ENCODE measurements around the gene FGD2. TPM values are rescaled to one million over a fixed set of nuclear protein-coding genes. Genes with fewer than 3 reads are reported as not detected.

The FGD2 gene
- total and polyA plus RNA-seq, 9 of the 15 experiments (the other 6 are each of a cell fraction or from before 2014, with no cell fraction given) = 0.09 TPM; not detected in 8

- 0 out of 2 replicates have a peak, but pooled peaks have one; percentile 33 for TF ChIP-seq ZNF592 (IDR thresholded peaks at IDR 0.05)
- TF ChIP-seq TOE1 (IDR thresholded peaks at IDR 0.05; ENCODE audit: borderline replicate concordance) = peak; percentile 22; the same call in 1 of the 2 replicates
- TF ChIP-seq TOE1 (CRISPR knock-in tag; IDR thresholded peaks at IDR 0.05; ENCODE audit: borderline replicate concordance, low read depth) = no peak
- no peak for TF ChIP-seq E2F5 (CRISPR knock-in tag; IDR thresholded peaks at IDR 0.05)
- peak; percentile 35 for TF ChIP-seq POU5F1 (IDR thresholded peaks at IDR 0.05; ENCODE audit: borderline replicate concordance, low read depth, low read length, partially characterized antibody)
- peak; percentile 32; the same call in 1 of the 2 replicates for TF ChIP-seq ZNF143 (CRISPR knock-in tag; IDR thresholded peaks at IDR 0.05)
- no peak for TF ChIP-seq HNRNPK (IDR thresholded peaks at IDR 0.05; ENCODE audit: low read depth, low read length, poor library complexity, severe bottlenecking)
- TF ChIP-seq GTF2B (IDR thresholded peaks at IDR 0.05; ENCODE audit: extremely low read depth, insufficient read length) = no peak
- no peak for TF ChIP-seq TSHZ1 (CRISPR knock-in tag; IDR thresholded peaks at IDR 0.05)
- no peak for TF ChIP-seq RBM15 (IDR thresholded peaks at IDR 0.05; ENCODE audit: insufficient read depth, low read length)
- TF ChIP-seq C11orf30 (IDR thresholded peaks at IDR 0.05; ENCODE audit: low read depth) = peak; percentile 65
- peak; percentile 28; the same call in 1 of the 2 replicates for TF ChIP-seq SMARCA4 (IDR thresholded peaks at IDR 0.05)
- TF ChIP-seq CBX3 (IDR thresholded peaks at IDR 0.05; ENCODE audit: borderline replicate concordance in 1 of 2, low read length in 2 of 2) = 0 out of 3 replicates have a peak, but pooled peaks of 1 of the 2 experiments have one; percentile 53
- no peak for TF ChIP-seq MYNN (IDR thresholded peaks at IDR 0.05)
- TF ChIP-seq MYNN (CRISPR knock-in tag; IDR thresholded peaks at IDR 0.05) = no peak
- peak; percentile 45 for TF ChIP-seq TEAD4 (IDR thresholded peaks at IDR 0.05; ENCODE audit: low read length)
- no peak for TF ChIP-seq TEAD4 (CRISPR knock-in tag; IDR thresholded peaks at IDR 0.05; ENCODE audit: borderline replicate concordance)
- no peak for TF ChIP-seq RBM39 (optimal IDR thresholded peaks at IDR 0.05; ENCODE audit: low read depth, low read length)
Measured at GRCh38 chr6:37021356-37022129, 16.1 kb downstream of the FGD2 start (continued).
